Uterus (tissue), 2 donors: ENCODE measurements around the gene KHK.

Experiments used
- CTCF ChIP-seq, 4 experiments: fragments of 200-600 bp in 2 of 4; fragments of 450-650 bp in 2 of 4; sonication (generic) in 2 of 4; IDR thresholded peaks; one replicate each; pipeline ENCODE4 v1.5.1; 2016 to 2019; ENCODE audit warnings: antibody characterized with exemption in 4 of 4, mild to moderate bottlenecking in 2 of 4, moderate library complexity in 1 of 4
- POLR2A ChIP-seq, 2 donors: fragments of 450-650 bp; IDR thresholded peaks; one replicate each; pipeline ENCODE4 v1.6.1; 2016; ENCODE audit warnings: antibody characterized with exemption in 2 of 2, mild to moderate bottlenecking in 1 of 2, moderate library complexity in 1 of 2

- TF ChIP-seq CTCF (IDR thresholded peaks at IDR 0.05) (no peak), POLR2A (IDR thresholded peaks at IDR 0.05) (no peak)
Measured at GRCh38 chr2:27108221-27108620, 21.6 kb downstream of the KHK start.
